BLaER1 treated with 17β-estradiol and CSF1 and Interleukin-3, amounts not matched to agents 10 nM and 100 nM (cell line): ENCODE data around the gene KIAA1958.
"Not testable (repeated sequence)": the region's sequence is repeated elsewhere in the genome, so short reads cannot be mapped to it uniquely, and the experiment has no call there.

ENCODE experiments used
- H3K27ac ChIP-seq, 11 experiments: shearing (Covaris generic); formaldehyde crosslinking; 2 replicates each; pipeline ENCODE4 v1.8.1; 2022
- H3K27me3 ChIP-seq, 11 experiments: shearing (Covaris generic); formaldehyde crosslinking; 2 replicates each; pipeline ENCODE4 v1.8.1; 2022
- H3K36me3 ChIP-seq, 11 experiments: shearing (Covaris generic); formaldehyde crosslinking; 2 replicates each; pipeline ENCODE4 v1.8.1; 2022
- H3K4me1 ChIP-seq, 10 experiments: shearing (Covaris generic); formaldehyde crosslinking; 2 replicates each; pipeline ENCODE4 v1.8.1; 2022
- H3K4me2 ChIP-seq, 11 experiments: shearing (Covaris generic); formaldehyde crosslinking; 2 replicates each; pipeline ENCODE4 v1.8.1; 2022
- H3K4me3 ChIP-seq, 10 experiments: shearing (Covaris generic); formaldehyde crosslinking; 2 replicates each; pipeline ENCODE4 v1.8.1; 2022
- H3K9ac ChIP-seq, 11 experiments: shearing (Covaris generic); formaldehyde crosslinking; 2 replicates each; pipeline ENCODE4 v1.8.1; 2022
- H3K9me3 ChIP-seq, 11 experiments: shearing (Covaris generic); formaldehyde crosslinking; replicated peaks in 1 of 11; 2 replicates each; pipeline ENCODE4 v1.8.1; 2022
- H4K20me1 ChIP-seq, 11 experiments: shearing (Covaris generic); formaldehyde crosslinking; 2 replicates each; pipeline ENCODE4 v1.8.1; 2022
- Cebpa-rat ChIP-seq, 11 experiments: shearing (Covaris generic); IDR thresholded peaks; 2 replicates each; pipeline ENCODE4 v1.8.1; 2022

KIAA1958 gene

GRCh38 chr9:112669326-112669725 is 182.7 kb downstream of the KIAA1958 start:
- Histone ChIP-seq H3K4me2 (no peak overlapping the region), H4K20me1 (no peaks in the 10 kb centered on the region), H3K9me3 (0 out of 22 replicates have a peak, but pooled peaks cover 0 to 4% (median 0%) of the 10 kb centered on the region in 11 experiments), H3K27ac (no peak overlapping the region), H3K4me1 (no peaks in the 10 kb centered on the region), H3K9ac (no peak overlapping the region), H3K4me3 (no peak overlapping the region), H3K27me3 (no peaks in the 10 kb centered on the region), H3K36me3 (no peaks in the 10 kb centered on the region)
- no peak for TF ChIP-seq Cebpa-rat (IDR thresholded peaks at IDR 0.05)

GRCh38 chr9:112670991-112671625 is 184.5 kb downstream of the KIAA1958 start:
- H3K4me3 ChIP-seq: no peak overlapping the region
- no peak overlapping the region for H3K27ac ChIP-seq
- no peaks in the 10 kb centered on the region for H3K36me3 ChIP-seq
- H3K4me2 ChIP-seq: no peak overlapping the region
- H4K20me1 ChIP-seq: no peaks in the 10 kb centered on the region
- H3K9me3 ChIP-seq: peaks cover 0 to 10% (median 5%) of the 10 kb centered on the region in 11 experiments; a peak in 12 of 22 replicates
- H3K27me3 ChIP-seq: no peaks in the 10 kb centered on the region
- no peak for TF ChIP-seq Cebpa-rat (IDR thresholded peaks at IDR 0.05)
- no peak overlapping the region for H3K9ac ChIP-seq
- H3K4me1 ChIP-seq: no peaks in the 10 kb centered on the region

DNA sequence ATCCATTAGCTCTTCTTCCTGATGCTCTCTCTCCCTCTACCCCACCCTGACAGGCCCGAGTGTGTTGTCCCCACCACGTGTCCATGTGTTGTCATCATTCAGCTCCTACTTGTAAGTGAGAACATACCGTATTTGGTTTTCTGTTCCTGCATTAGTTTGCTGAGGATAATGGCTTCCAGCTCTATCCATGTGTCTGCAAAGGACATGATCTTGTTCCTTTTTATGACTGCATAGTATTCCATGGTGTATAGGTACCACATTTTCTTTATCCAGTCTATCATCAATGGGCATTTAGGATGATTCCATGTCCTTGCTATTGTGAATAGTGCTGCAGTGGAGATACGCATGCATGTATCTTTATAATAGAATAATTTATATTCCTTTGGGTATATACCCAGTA is 186.6 kb downstream of the KIAA1958 start:
- not testable (repeated sequence) for H3K4me2 ChIP-seq, H3K27ac ChIP-seq, H3K4me3 ChIP-seq, H3K9ac ChIP-seq, H4K20me1 ChIP-seq, H3K4me1 ChIP-seq, H3K36me3 ChIP-seq, H3K27me3 ChIP-seq
- H3K9me3 ChIP-seq: peaks cover 20 to 31% (median 26%) of the 10 kb centered on the region in 11 experiments

DNA sequence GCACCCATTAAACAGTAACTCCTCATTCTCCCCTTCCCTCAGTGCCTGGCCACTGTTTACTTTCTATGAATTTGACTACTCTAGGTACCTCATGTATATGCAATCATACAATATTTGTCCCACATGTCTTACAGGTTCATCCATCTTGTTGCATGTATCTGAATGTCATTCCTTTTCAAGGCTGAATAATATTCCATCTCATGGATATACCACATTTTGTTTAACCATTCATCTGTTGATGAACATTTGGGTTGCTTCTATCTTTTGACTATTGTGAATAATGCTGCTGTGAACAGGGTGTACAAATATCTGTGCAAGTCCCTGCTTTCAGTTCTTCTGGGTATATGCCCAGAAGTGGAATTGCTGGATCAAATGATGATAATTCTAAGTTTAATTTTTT is 190.4 kb downstream of the KIAA1958 start:
- no peak overlapping the region for H3K27ac ChIP-seq
- H3K36me3 ChIP-seq: peaks cover 0 to 10% (median 0%) of the 10 kb centered on the region in 11 experiments; a peak in 3 of 22 replicates
- no peaks in the 10 kb centered on the region for H3K27me3 ChIP-seq
- no peak overlapping the region for H3K9ac ChIP-seq
- H3K4me2 ChIP-seq: no peak overlapping the region
- H3K9me3 ChIP-seq: peaks cover 27 to 40% (median 34%) of the 10 kb centered on the region in 11 experiments
- H4K20me1 ChIP-seq: no peaks in the 10 kb centered on the region
- H3K4me1 ChIP-seq: peaks cover 0 to 1% (median 0%) of the 10 kb centered on the region in 10 experiments; a peak in 2 of 20 replicates
- no peak for TF ChIP-seq Cebpa-rat (IDR thresholded peaks at IDR 0.05)
- H3K4me3 ChIP-seq: no peak overlapping the region

DNA sequence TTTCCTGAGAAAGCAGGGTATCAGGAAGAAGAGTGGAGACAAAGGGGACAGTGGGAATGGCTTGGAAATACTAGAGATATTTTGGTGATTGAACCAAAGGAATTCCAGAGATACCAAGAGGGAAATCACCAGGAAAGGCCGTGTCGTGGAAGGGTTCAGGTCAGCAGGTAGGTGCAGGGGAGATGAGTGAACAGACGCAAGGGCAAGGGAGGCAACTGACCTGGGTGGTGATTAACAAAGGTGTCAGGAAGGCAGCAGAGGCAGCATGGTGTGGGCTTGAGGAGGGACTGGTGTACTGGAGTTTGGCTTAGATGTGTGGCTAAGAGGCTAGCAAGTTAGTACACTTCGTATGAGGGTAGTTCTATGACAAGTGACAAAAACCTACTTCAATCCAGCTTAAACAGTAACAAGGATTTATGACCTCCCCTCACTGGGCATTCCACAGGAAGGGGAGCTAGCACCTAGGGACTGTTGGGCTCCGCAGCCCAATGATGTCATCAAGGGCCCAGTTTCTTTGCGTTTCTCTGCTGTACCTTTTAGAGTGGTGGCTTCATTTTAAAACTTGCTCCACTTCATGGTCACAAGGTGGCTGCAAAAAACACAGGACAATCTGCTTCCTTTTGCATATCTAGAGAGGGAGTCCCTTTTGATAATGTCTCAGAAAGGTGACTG is 194.2 kb downstream of the KIAA1958 start:
- Histone ChIP-seq H3K4me2 (no peak overlapping the region), H4K20me1 (no peaks in the 10 kb centered on the region), H3K4me1 (peaks cover 0 to 6% (median 0%) of the 10 kb centered on the region in 10 experiments; a peak in 5 of 20 replicates), H3K4me3 (no peak overlapping the region), H3K36me3 (peaks cover 19 to 34% (median 24%) of the 10 kb centered on the region in 11 experiments), H3K27ac (no peak overlapping the region), H3K9ac (no peak overlapping the region), H3K27me3 (no peaks in the 10 kb centered on the region), H3K9me3 (peaks cover 27 to 45% (median 31%) of the 10 kb centered on the region in 11 experiments)
- no peak for TF ChIP-seq Cebpa-rat (IDR thresholded peaks at IDR 0.05)

DNA sequence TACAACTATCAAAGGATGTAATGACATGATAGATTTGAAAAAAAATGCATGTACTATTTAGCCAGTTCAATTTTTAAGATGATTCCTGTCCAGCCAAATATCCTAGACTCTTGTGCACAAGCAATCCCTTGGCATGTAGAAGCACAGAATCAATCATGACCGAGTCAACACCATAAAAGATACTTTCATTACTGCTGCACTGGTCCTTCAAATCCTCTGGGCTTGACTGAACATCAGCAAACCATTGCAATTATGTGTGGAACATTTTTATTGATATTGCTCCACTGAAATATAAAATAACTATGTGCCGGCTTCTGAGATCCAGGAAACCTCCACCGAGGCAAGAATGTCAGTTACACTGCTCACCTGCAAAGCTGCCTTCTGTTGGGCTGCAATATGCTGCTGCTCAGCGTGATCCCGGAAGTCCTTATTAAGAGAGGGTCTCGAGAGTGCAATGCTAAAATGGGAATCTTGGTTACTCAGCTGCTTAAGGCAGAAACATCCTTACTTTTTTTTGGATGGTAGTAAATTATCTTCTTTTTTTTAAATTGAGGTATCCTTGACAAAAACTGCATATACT is 202.6 kb downstream of the KIAA1958 start:
- H3K36me3 ChIP-seq: peaks cover 85 to 100% (median 93%) of the 10 kb centered on the region in 11 experiments
- no peak for TF ChIP-seq Cebpa-rat (IDR thresholded peaks at IDR 0.05)

GRCh38 chr9:112694706-112695555 is 208.3 kb downstream of the KIAA1958 start:
- H3K4me2 ChIP-seq: peak overlapping the region in 5 of 11 experiments; percentile 8 to 32 (median 11); a peak in 3 of 22 replicates
- H3K27me3 ChIP-seq: no peaks in the 10 kb centered on the region
- peaks cover 75 to 94% (median 84%) of the 10 kb centered on the region in 11 experiments for H3K36me3 ChIP-seq
- H3K4me3 ChIP-seq: no peak overlapping the region
- no peak overlapping the region for H3K9ac ChIP-seq
- H3K4me1 ChIP-seq: peaks cover 5 to 18% (median 16%) of the 10 kb centered on the region in 10 experiments; a peak in 17 of 20 replicates
- no peaks in the 10 kb centered on the region for H3K9me3 ChIP-seq
- H3K27ac ChIP-seq: no peak overlapping the region
- H4K20me1 ChIP-seq: peaks cover 0 to 9% (median 0%) of the 10 kb centered on the region in 11 experiments; a peak in 3 of 22 replicates
- TF ChIP-seq Cebpa-rat (IDR thresholded peaks at IDR 0.05): no peak

More for the DNA sequence above, 202.6 kb downstream of the KIAA1958 start:
- Histone ChIP-seq H3K4me2 (peak overlapping the region in 2 of 11 experiments; percentile 5 to 11; a peak in 1 of 22 replicates), H3K4me1 (peaks cover 0 to 6% (median 0%) of the 10 kb centered on the region in 10 experiments; a peak in 3 of 20 replicates), H3K27me3 (no peaks in the 10 kb centered on the region), H3K4me3 (no peak overlapping the region), H3K9ac (no peak overlapping the region), H4K20me1 (no peaks in the 10 kb centered on the region; a peak in 1 of 22 replicates), H3K27ac (no peak overlapping the region), H3K9me3 (no peaks in the 10 kb centered on the region)

DNA sequence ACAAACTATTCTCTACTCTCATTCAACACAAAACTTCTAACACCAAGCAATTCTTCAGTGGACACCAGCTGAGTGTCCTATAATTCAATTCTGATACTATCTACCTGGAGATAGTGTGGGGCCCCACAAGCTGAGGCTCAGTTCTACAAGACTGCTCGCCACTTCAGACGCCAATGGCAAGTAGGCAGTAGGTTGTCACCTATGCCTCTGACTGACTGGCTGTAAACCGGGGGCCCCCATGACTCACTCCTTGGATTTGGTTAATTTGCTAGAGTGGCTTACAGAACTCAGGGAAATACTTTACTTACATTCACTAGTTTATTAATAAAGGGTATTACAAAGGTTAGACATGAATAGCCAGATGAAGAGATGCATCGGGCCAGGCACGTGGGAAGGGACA is 209.8 kb downstream of the KIAA1958 start:
- H3K4me2 ChIP-seq: peak overlapping the region in 5 of 11 experiments; percentile 13 to 54 (median 49); a peak in 5 of 22 replicates
- peaks cover 72 to 92% (median 82%) of the 10 kb centered on the region in 11 experiments for H3K36me3 ChIP-seq
- TF ChIP-seq Cebpa-rat (IDR thresholded peaks at IDR 0.05): no peak

More for the DNA sequence above, 209.8 kb downstream of the KIAA1958 start:
- Histone ChIP-seq H3K4me1 (peaks cover 5 to 18% (median 16%) of the 10 kb centered on the region in 10 experiments; a peak in 17 of 20 replicates), H3K27ac (no peak overlapping the region), H3K4me3 (no peak overlapping the region), H4K20me1 (peaks cover 0 to 9% (median 0%) of the 10 kb centered on the region in 11 experiments; a peak in 3 of 22 replicates), H3K9ac (no peak overlapping the region), H3K9me3 (no peaks in the 10 kb centered on the region), H3K27me3 (no peaks in the 10 kb centered on the region)
